Stimulated activated CD4-positive, alpha-beta T cell treated with anti-CD3 and anti-CD28 coated beads, TNF-alpha, amount 100 ng/mL, for 24 hours (primary cell): ENCODE data around the gene MS4A12.
"Not testable (repeated sequence)": the region's sequence is repeated elsewhere in the genome, so short reads cannot be mapped to it uniquely, and the experiment has no call there.

ENCODE experiments used
- DNase-seq, 3 experiments: peaks; one replicate each; pipeline ENCODE4 v3.0.0-alpha.2; 2020; ENCODE audit warnings: low read depth in 3 of 3

The MS4A12 gene

GRCh38 chr11:60512651-60513225 is 20.2 kb downstream of the MS4A12 start:
- no peak for DNase-seq

GRCh38 chr11:60513496-60514460 is 21.2 kb downstream of the MS4A12 start:
- DNase-seq = no peak

DNA sequence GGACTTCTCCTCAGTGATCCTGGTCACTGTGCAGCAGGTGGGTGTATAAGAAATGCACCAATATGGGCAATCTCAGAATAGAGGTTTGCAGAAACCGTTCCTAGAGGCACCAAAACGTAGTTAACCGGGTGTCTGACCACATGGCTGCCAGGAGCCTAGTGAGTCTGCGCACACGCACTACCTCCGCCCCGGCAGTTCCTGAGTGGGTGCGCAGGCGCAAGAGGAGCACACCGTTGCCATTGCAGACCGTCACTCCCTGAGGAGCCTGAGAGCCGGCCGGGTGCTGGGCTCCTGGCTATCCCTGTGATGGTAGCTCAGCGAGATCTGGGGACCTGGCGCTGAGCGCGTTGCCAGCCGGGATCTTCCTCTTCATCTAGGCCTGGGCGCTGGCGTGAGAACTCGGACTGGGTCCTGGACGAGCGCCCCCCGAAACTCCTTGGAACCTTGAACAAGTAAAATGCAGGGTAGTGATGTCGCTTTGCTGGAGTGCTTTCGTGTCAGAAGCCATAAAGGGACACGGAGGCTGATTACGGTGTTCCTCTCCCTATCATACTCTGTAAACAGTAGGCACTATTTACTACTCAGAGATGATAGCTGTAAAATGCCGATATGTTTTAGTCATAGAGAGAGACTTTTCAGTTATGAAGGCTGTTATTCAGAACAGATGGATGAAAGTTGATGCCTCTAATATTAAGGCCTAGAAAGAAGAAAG is 22.7 kb downstream of the MS4A12 start, which contains the start of gene MS4A13:
Gene MS4A13, plus strand, starts transcription at position 249 of the 712 bp plus-strand sequence. CDS start 2,692 bp downstream, outside the sequence.
- no peak for DNase-seq

DNA sequence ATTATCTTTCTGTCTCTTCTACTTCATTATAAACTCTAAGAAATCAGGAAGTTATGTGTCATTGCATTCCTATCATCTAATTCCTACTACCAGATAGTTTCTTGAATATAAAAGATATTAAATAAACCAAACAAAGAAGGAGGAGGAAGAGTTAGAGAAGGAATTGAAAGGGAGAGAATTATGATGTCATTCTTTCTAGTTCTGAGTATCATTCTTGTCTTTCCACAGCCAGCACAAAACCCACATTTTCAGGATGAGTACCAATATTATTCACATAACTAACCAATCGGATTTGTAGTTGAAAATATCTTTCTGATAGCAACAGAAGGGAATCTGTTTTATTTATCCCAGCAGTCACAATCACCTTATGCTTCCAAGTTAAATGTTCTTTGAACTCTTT is 35.9 kb downstream of the MS4A12 start:
- DNase-seq = no peak

DNA sequence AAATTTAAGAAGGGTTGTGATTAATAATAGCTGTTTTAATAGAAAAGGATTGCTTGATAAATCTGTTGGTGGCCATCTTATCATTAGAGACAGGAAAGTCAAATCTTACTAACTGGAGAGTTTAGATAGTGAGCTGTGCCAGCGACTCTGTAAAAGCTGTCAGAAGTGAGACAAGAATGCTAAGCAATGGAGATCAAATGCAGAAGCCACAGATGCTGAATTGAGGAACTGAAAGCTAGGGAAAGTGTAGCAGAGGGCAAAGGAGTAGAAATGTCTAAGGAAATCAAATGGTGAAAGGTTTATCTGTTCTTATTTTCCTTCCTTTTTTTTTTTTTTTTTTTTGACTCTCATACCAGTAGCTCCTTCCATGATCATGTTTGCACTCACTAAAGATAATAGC is 36.4 kb downstream of the MS4A12 start:
- no peak for DNase-seq

DNA sequence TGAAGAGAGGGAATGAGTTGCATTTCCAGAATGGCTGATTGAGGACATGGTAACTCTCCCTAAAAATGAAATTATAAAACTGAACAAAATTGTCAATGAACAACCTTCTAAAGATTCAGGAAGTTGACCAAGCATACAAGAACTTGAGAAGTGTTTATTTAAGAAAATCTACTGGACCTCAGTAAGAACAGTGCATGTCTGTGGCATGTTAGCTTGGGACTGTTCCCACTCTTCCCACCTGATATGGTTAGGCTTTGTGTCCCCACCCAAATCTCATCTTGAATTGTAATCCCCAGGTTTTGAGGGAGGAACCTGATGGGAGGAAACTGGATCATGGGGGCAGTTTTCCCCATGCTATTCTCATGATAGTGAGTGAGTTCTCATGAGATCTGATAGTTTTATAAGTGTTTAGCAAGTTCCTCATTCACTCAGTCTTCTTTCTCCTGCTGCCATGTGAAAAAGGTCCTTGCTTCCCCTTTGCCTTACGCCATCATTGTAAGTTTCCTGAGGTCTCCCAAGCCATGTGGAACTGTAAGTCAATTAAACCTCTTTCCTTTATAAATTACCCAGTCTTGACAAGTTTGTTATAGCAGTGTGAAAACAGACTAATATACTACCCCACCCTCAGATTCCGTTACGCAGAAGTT is 38.0 kb downstream of the MS4A12 start:
- DNase-seq = no peak

GRCh38 chr11:60532383-60532782 is 39.8 kb downstream of the MS4A12 start:
- not testable (repeated sequence) for DNase-seq

DNA sequence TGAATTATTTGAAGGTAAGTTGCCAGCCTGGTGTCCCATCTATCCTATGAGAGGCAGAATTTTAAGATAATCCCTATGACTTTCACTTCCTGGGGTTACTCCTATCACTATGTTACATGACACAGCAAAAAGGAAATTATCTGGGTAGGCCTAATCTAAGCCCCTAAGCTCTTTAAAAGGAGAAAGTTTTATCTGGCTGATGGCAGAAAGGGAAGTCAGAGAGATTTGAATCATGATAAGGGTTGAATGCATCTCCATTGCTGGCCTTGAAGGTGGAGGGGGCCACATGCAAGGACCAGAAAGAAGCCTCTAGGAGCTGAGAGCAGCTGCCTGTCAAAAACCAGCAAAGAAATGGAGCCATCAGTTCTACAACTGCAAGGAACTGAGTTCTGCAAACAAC is 46.0 kb downstream of the MS4A12 start:
- DNase-seq = not testable (repeated sequence)

- DNase-seq = no peak
These were observed 51.5 kb downstream of the MS4A12 start for GRCh38 chr11:60544077-60544476.
